ENCODE results near the gene RNF144B.
"Not testable (repeated sequence)": the region's sequence is repeated elsewhere in the genome, so short reads cannot be mapped to it uniquely, and the experiment has no call there.

The RNF144B gene

GRCh38 chr6:18362058-18362561 lies 25.0 kb upstream of the RNF144B start:
- Histone ChIP-seq H3K4ac (ENCODE audit: low read depth in 1 of 2, low read length in 2 of 2) (no peak overlapping the region), H4K8ac (ENCODE audit: low read length) (no peak overlapping the region), H2AFZ (ENCODE audit: low read depth, low read length) (no peak overlapping the region), H3K23ac (ENCODE audit: low read length in 2 of 2) (no peak overlapping the region), H2BK15ac (ENCODE audit: low read depth, poor library complexity, severe bottlenecking) (no peak overlapping the region), H2BK120ac (ENCODE audit: low read depth, low read length) (no peak overlapping the region), H3K14ac (ENCODE audit: low read length in 2 of 2) (no peak overlapping the region), H3K9ac (ENCODE audit: low read length) (peak overlapping the region; percentile 1), H3K27ac (ENCODE audit: low read length, poor library complexity, severe bottlenecking) (peak overlapping the region; percentile 52), H3K18ac (ENCODE audit: low read depth in 1 of 2, low read length in 2 of 2) (no peak overlapping the region), H2BK5ac (ENCODE audit: low read depth, low read length, poor library complexity, severe bottlenecking) (no peak overlapping the region), H3K4me2 (ENCODE audit: low read length, poor library complexity, severe bottlenecking) (no peak overlapping the region), H3K79me1 (replicated peaks; ENCODE audit: low read length, poor library complexity, severe bottlenecking) (no peaks in the 10 kb centered on the region), H2AK5ac (ENCODE audit: low read length, severe bottlenecking) (no peak overlapping the region), H3K4me1 (ENCODE audit: control insufficient read depth, insufficient read depth, low read depth, low read length) (peaks cover 3% of the 10 kb centered on the region), H3K4me3 (ENCODE audit: insufficient read depth in 1 of 2, low read depth in 1 of 2, low read length in 2 of 2) (no peak overlapping the region), H3K27me3 (ENCODE audit: control insufficient read depth in 1 of 2, insufficient read depth in 1 of 2, low read length in 2 of 2) (no peaks in the 10 kb centered on the region), H3K9me3 (ENCODE audit: control insufficient read depth, low read length) (no peaks in the 10 kb centered on the region), H4K91ac (ENCODE audit: low read length) (no peak overlapping the region), H2BK12ac (ENCODE audit: low read length in 2 of 2) (no peak overlapping the region), H3K36me3 (ENCODE audit: control insufficient read depth in 1 of 2, insufficient read depth in 2 of 2, low read depth in 1 of 2, low read length in 2 of 2) (no peaks in the 10 kb centered on the region)
- DNase-seq = peak; percentile 37
- 85% methylated on average over 2 of the region's 2 CpGs for WGBS

GRCh38 chr6:18363746-18364145 lies 23.4 kb upstream of the RNF144B start:
- WGBS = 83% methylated on average over 4 of the region's 5 CpGs
- Histone ChIP-seq H3K23ac (ENCODE audit: low read length in 2 of 2) (no peak overlapping the region), H3K9me3 (ENCODE audit: control insufficient read depth, low read length) (no peaks in the 10 kb centered on the region), H2AFZ (ENCODE audit: low read depth, low read length) (no peak overlapping the region), H2BK15ac (ENCODE audit: low read depth, poor library complexity, severe bottlenecking) (no peak overlapping the region), H4K91ac (ENCODE audit: low read length) (no peak overlapping the region), H3K36me3 (ENCODE audit: control insufficient read depth in 1 of 2, insufficient read depth in 2 of 2, low read depth in 1 of 2, low read length in 2 of 2) (peaks cover 0 to 3% of the 10 kb centered on the region in 2 experiments), H3K79me1 (replicated peaks; ENCODE audit: low read length, poor library complexity, severe bottlenecking) (no peaks in the 10 kb centered on the region), H3K4me1 (ENCODE audit: control insufficient read depth, insufficient read depth, low read depth, low read length) (peaks cover 3% of the 10 kb centered on the region), H3K4ac (ENCODE audit: low read depth in 1 of 2, low read length in 2 of 2) (no peak overlapping the region), H2BK12ac (ENCODE audit: low read length in 2 of 2) (no peak overlapping the region), H3K27ac (ENCODE audit: low read length, poor library complexity, severe bottlenecking) (no peak overlapping the region), H3K9ac (ENCODE audit: low read length) (no peak overlapping the region), H2AK5ac (ENCODE audit: low read length, severe bottlenecking) (no peak overlapping the region), H3K18ac (ENCODE audit: low read depth in 1 of 2, low read length in 2 of 2) (no peak overlapping the region), H2BK5ac (ENCODE audit: low read depth, low read length, poor library complexity, severe bottlenecking) (no peak overlapping the region), H3K14ac (ENCODE audit: low read length in 2 of 2) (no peak overlapping the region), H3K27me3 (ENCODE audit: control insufficient read depth in 1 of 2, insufficient read depth in 1 of 2, low read length in 2 of 2) (no peaks in the 10 kb centered on the region), H3K4me3 (ENCODE audit: insufficient read depth in 1 of 2, low read depth in 1 of 2, low read length in 2 of 2) (no peak overlapping the region), H3K4me2 (ENCODE audit: low read length, poor library complexity, severe bottlenecking) (no peak overlapping the region), H4K8ac (ENCODE audit: low read length) (no peak overlapping the region), H2BK120ac (ENCODE audit: low read depth, low read length) (no peak overlapping the region)
- DNase-seq = no peak

- H3K4me3 ChIP-seq (ENCODE audit: insufficient read depth in 1 of 2, low read depth in 1 of 2, low read length in 2 of 2); H3K79me1 ChIP-seq (replicated peaks; ENCODE audit: low read length, poor library complexity, severe bottlenecking); H3K4ac ChIP-seq (ENCODE audit: low read depth in 1 of 2, low read length in 2 of 2); H3K4me1 ChIP-seq (ENCODE audit: control insufficient read depth, insufficient read depth, low read depth, low read length); DNase-seq; H3K27me3 ChIP-seq (ENCODE audit: control insufficient read depth in 1 of 2, insufficient read depth in 1 of 2, low read length in 2 of 2); H4K8ac ChIP-seq (ENCODE audit: low read length); H3K9me3 ChIP-seq (ENCODE audit: control insufficient read depth, low read length); H2BK12ac ChIP-seq (ENCODE audit: low read length in 2 of 2); H3K36me3 ChIP-seq (ENCODE audit: control insufficient read depth in 1 of 2, insufficient read depth in 2 of 2, low read depth in 1 of 2, low read length in 2 of 2); H2BK120ac ChIP-seq (ENCODE audit: low read depth, low read length); H3K18ac ChIP-seq (ENCODE audit: low read depth in 1 of 2, low read length in 2 of 2); H3K27ac ChIP-seq (ENCODE audit: low read length, poor library complexity, severe bottlenecking); H2BK5ac ChIP-seq (ENCODE audit: low read depth, low read length, poor library complexity, severe bottlenecking); H2AK5ac ChIP-seq (ENCODE audit: low read length, severe bottlenecking); H3K23ac ChIP-seq (ENCODE audit: low read length in 2 of 2); H3K4me2 ChIP-seq (ENCODE audit: low read length, poor library complexity, severe bottlenecking); H2BK15ac ChIP-seq (ENCODE audit: low read depth, poor library complexity, severe bottlenecking); H3K9ac ChIP-seq (ENCODE audit: low read length); H4K91ac ChIP-seq (ENCODE audit: low read length); H2AFZ ChIP-seq (ENCODE audit: low read depth, low read length); H3K14ac ChIP-seq (ENCODE audit: low read length in 2 of 2): not testable (repeated sequence)
- WGBS = 74% methylated on average over 2 of the region's 2 CpGs
These were observed 22.6 kb upstream of the RNF144B start for GRCh38 chr6:18364561-18364960.

- Histone ChIP-seq H3K27me3 (ENCODE audit: control insufficient read depth in 1 of 2, insufficient read depth in 1 of 2, low read length in 2 of 2) (no peaks in the 10 kb centered on the region), H2BK12ac (ENCODE audit: low read length in 2 of 2) (no peak overlapping the region), H4K91ac (ENCODE audit: low read length) (no peak overlapping the region), H3K27ac (ENCODE audit: low read length, poor library complexity, severe bottlenecking) (no peak overlapping the region), H3K23ac (ENCODE audit: low read length in 2 of 2) (no peak overlapping the region), H3K79me1 (replicated peaks; ENCODE audit: low read length, poor library complexity, severe bottlenecking) (no peaks in the 10 kb centered on the region), H2BK5ac (ENCODE audit: low read depth, low read length, poor library complexity, severe bottlenecking) (no peak overlapping the region), H2AK5ac (ENCODE audit: low read length, severe bottlenecking) (no peak overlapping the region), H3K4ac (ENCODE audit: low read depth in 1 of 2, low read length in 2 of 2) (no peak overlapping the region), H3K9ac (ENCODE audit: low read length) (no peak overlapping the region), H4K8ac (ENCODE audit: low read length) (no peak overlapping the region), H3K18ac (ENCODE audit: low read depth in 1 of 2, low read length in 2 of 2) (no peak overlapping the region), H3K4me2 (ENCODE audit: low read length, poor library complexity, severe bottlenecking) (no peak overlapping the region), H3K36me3 (ENCODE audit: control insufficient read depth in 1 of 2, insufficient read depth in 2 of 2, low read depth in 1 of 2, low read length in 2 of 2) (peaks cover 0 to 3% of the 10 kb centered on the region in 2 experiments), H3K4me1 (ENCODE audit: control insufficient read depth, insufficient read depth, low read depth, low read length) (no peaks in the 10 kb centered on the region), H3K14ac (ENCODE audit: low read length in 2 of 2) (no peak overlapping the region), H2BK15ac (ENCODE audit: low read depth, poor library complexity, severe bottlenecking) (no peak overlapping the region), H3K9me3 (ENCODE audit: control insufficient read depth, low read length) (no peaks in the 10 kb centered on the region), H2BK120ac (ENCODE audit: low read depth, low read length) (no peak overlapping the region), H3K4me3 (ENCODE audit: insufficient read depth in 1 of 2, low read depth in 1 of 2, low read length in 2 of 2) (no peak overlapping the region), H2AFZ (ENCODE audit: low read depth, low read length) (no peak overlapping the region)
- WGBS = 89% methylated on average over 9 of the region's 11 CpGs
- DNase-seq = no peak
These were observed 19.8 kb upstream of the RNF144B start for GRCh38 chr6:18367371-18367770.

Data from mesenchymal stem cell (in vitro differentiated cells and primary cell).